OCI-LY1 (cell line): ENCODE results near the gene XRN1.

Source experiments
- CTCF ChIP-seq: fragments of 200-600 bp; sonication (generic), shearing (Covaris generic); IDR thresholded peaks from 2 replicates; pipeline ENCODE4 v1.5.1; 2017; ENCODE audit warnings: mild to moderate bottlenecking, antibody characterized with exemption, low read length, moderate library complexity, mixed read lengths
- EZH2 ChIP-seq: fragments of 200-600 bp; sonication (generic), shearing (Covaris generic); IDR thresholded peaks from 2 replicates; pipeline ENCODE4 v1.8.0; 2017; ENCODE audit warnings: borderline replicate concordance, mixed run types, mild to moderate bottlenecking, antibody characterized with exemption, low read length, moderate library complexity, mixed read lengths

- no peak for TF ChIP-seq CTCF
- no peak for TF ChIP-seq EZH2
Measured at GRCh38 chr3:142489572-142490323, 41.9 kb upstream of the XRN1 start.
